Measurements from ENCODE around the gene CFI. TPM values are rescaled to one million over a fixed set of nuclear protein-coding genes. Genes with fewer than 3 reads are reported as not detected.

CFI gene
- total and polyA plus RNA-seq, 9 of the 15 experiments (the other 6 are each of a cell fraction or from before 2014, with no cell fraction given) = 0.30 to 8.4 (median 0.95) TPM

DNA sequence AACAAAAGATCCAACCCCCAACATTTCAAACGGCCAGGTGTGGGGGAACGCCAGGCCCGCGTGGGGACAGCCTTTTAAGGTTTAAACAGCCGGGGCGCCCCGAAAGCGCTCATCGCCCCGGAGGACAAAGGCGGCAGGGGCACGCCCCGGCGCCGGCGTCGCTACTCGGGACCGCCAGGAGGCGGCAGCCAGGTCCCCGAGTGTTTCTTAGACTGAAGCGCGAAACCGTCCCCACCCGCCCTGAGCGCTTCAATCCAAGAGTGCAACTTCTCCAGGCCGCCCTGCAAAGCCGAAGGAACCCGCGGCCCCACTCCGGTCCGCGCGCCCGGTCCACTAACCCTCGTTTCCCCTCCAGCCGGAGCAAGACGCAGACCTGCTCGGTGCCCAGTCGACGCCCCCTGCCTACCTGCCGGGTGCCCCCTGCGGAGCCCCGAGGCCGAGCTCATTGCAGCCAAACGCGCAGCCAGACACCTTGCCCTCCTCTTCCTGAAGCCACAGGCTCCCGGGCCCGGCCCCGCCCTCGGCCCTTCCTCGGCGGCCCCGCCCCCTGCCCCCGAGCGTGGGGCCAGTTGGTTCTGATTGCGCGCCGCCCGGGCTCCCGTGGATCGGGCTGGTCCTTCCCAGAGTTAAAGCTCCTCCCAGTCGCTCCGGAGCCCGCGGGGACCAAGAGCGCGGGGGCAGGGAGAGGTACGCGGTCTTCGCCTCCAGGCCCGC is 98.7 kb downstream of the CFI start, which contains the start of gene CASP6:
Gene CASP6, minus strand, starts transcription at position 496 of the 714 bp plus-strand sequence. Its CDS starts 50 bp downstream, at position 446.
- BruUV-seq (replicated peaks) = no TSS peak
- H3K4me1 ChIP-seq (replicated peaks in 1 of 2; ENCODE audit: control insufficient read depth in 2 of 2, insufficient read depth in 2 of 2, low read length in 2 of 2) = peaks cover 22 to 24% of the 10 kb centered on the region in 2 experiments
- no peaks in the 10 kb centered on the region for H3K9me1 ChIP-seq (ENCODE audit: control insufficient read depth, insufficient read depth, low read length)
- H3K4me2 ChIP-seq (ENCODE audit: insufficient read depth, low read length) = peak within 1 kb of the TSS; percentile 85
- no peaks in the 10 kb centered on the region; the same call in 1 of the 2 replicates for H4K20me1 ChIP-seq (replicated peaks; ENCODE audit: control insufficient read depth, insufficient read depth, low read length)
- peak within 1 kb of the TSS; percentile 80 for H3K4me3 ChIP-seq
- in situ Hi-C loops (cut with MboI) = no loop called here
- no peak for FAIRE-seq
- peak within 1 kb of the TSS; percentile 86 to 94 for H3K9ac ChIP-seq (ENCODE audit: insufficient read depth in 1 of 2, low read depth in 2 of 2, low read length in 2 of 2)
- peaks cover 26% of the 10 kb centered on the region for H3K36me3 ChIP-seq (ENCODE audit: control insufficient read depth, insufficient read depth, low read length)
- H3K27me3 ChIP-seq (ENCODE audit: control insufficient read depth in 2 of 2, insufficient read depth in 2 of 2, low read length in 2 of 2) = no peaks in the 10 kb centered on the region
- no peaks in the 10 kb centered on the region for H3K9me3 ChIP-seq (replicated peaks; ENCODE audit: control insufficient read depth, insufficient read depth, low read depth, low read length)
- H3K79me2 ChIP-seq (ENCODE audit: control insufficient read depth, insufficient read depth, low read length) = peaks cover 34% of the 10 kb centered on the region
- DNase-seq (ENCODE audit: extremely low read depth in 1 of 4, low spot score in 3 of 4) = peak; percentile 83 to 88 (median 85)
- H2AFZ ChIP-seq (ENCODE audit: low read depth, low read length) = peak within 1 kb of the TSS; percentile 91
- ATAC-seq = peak; percentile 90
- peak within 1 kb of the TSS; percentile 82 for H3K27ac ChIP-seq (ENCODE audit: extremely low read depth, low read depth, low read length)
- under 1% methylated on average over 52 of the region's 72 CpGs for WGBS (ENCODE audit: insufficient coverage, low coverage, missing lambda C conversion rate)
- ChIA-PET CTCF (ENCODE audit: low intra/inter-chr PET ratio) (interaction anchor here (1.4 to 1.9 kb wide), 3 partner anchors 100 to 124 kb away, joined by 5 to 7 read pairs (median 7); no protein-coding TSS in a partner anchor), POLR2A (interaction anchor here (0.5 to 2.1 kb wide), 7 partner anchors 9 to 1911 kb away, joined by 3 to 6 read pairs (median 4); no protein-coding TSS in a partner anchor)
- intact Hi-C loops (cut with micrococcal nuclease) = loop anchor here (2.0 to 10.0 kb wide), 3 partner anchors 26 to 272 kb away; partner anchors contain the start of gene GAR1
- TF ChIP-seq NBN (IDR thresholded peaks at IDR 0.05; ENCODE audit: low read depth) (no peak), PHF20 (IDR thresholded peaks at IDR 0.05; ENCODE audit: partially characterized antibody) (peak; percentile 34), FIP1L1 (IDR thresholded peaks at IDR 0.05; ENCODE audit: low read depth, low read length, poor library complexity, severe bottlenecking) (peak; percentile 59), HMGN3 (IDR thresholded peaks at IDR 0.05; ENCODE audit: borderline replicate concordance, extremely low read depth, insufficient read length, low read depth, low read length) (peak; percentile 66), CBX8 (IDR thresholded peaks at IDR 0.05; ENCODE audit: borderline replicate concordance, extremely low read depth, low read depth, low read length, poor library complexity, severe bottlenecking) (no peak), RBBP5 (IDR thresholded peaks at IDR 0.05; ENCODE audit: borderline replicate concordance, insufficient read depth, low read length, poor library complexity, severe bottlenecking) (peak; percentile 66), ELF4 (CRISPR knock-in tag; IDR thresholded peaks at IDR 0.05) (peak; percentile 87), CXXC5 (CRISPR knock-in tag; IDR thresholded peaks at IDR 0.05) (peak; percentile 63), TFAM (CRISPR knock-in tag; conservative IDR thresholded peaks at IDR 0.05) (no peak), HIVEP1 (CRISPR knock-in tag; IDR thresholded peaks at IDR 0.05) (no peak), RHOXF2B (CRISPR knock-in tag; conservative IDR thresholded peaks at IDR 0.05) (no peak), ZNF77 (CRISPR knock-in tag; IDR thresholded peaks at IDR 0.05) (no peak), ZNF24 (IDR thresholded peaks at IDR 0.05) (0 out of 2 replicates have a peak, but pooled peaks have one; percentile 36), CBFB (CRISPR knock-in tag; IDR thresholded peaks at IDR 0.05) (no peak), ZBTB7A (IDR thresholded peaks at IDR 0.05; ENCODE audit: borderline replicate concordance, control insufficient read depth, low read depth, low read length) (no peak), BCOR (IDR thresholded peaks at IDR 0.05) (peak; percentile 18; the same call in 1 of the 2 replicates), MIER1 (IDR thresholded peaks at IDR 0.05; ENCODE audit: low read depth) (0 out of 2 replicates have a peak, but pooled peaks have one; percentile 20), JUN (IDR thresholded peaks at IDR 0.05; ENCODE audit: borderline replicate concordance, low read depth, low read length) (0 out of 2 replicates have a peak, but pooled peaks have one; percentile 13), JUN (CRISPR knock-in tag; IDR thresholded peaks at IDR 0.05; ENCODE audit: borderline replicate concordance) (no peak), SRSF7 (optimal IDR thresholded peaks at IDR 0.05; ENCODE audit: low read depth, low read length) (no peak), E2F6 (IDR thresholded peaks at IDR 0.05; ENCODE audit: borderline replicate concordance in 1 of 2, extremely low read depth in 1 of 2, insufficient read depth in 1 of 2, insufficient read length in 1 of 2, low read depth in 1 of 2, low read length in 1 of 2, poor library complexity in 1 of 2, severe bottlenecking in 1 of 2) (peak; percentile 27 to 57), POLR2G (IDR thresholded peaks at IDR 0.05; ENCODE audit: low read depth, low read length) (peak; percentile 91)

All from K562 (cell line).